KBM-7 (cell line): Measurements from ENCODE around the gene C3orf22.

Experiments used
- DNase-seq: peaks from one replicate; pipeline ENCODE4 v3.0.0-alpha.2; 2015
- in situ Hi-C: fragments of 300-500 bp; cut with MboI; formaldehyde crosslinking; loops from 2 replicates; pipeline ENCODE4 v1.14.3; 2020; ENCODE audit warnings: low sequenced_read_pairs, low pct_unique_long_range_greater_than_20kb, mixed read lengths

The C3orf22 gene

GRCh38 chr3:126501736-126502135, 57.0 kb downstream of the C3orf22 start:
- DNase-seq, result no peak
- in situ Hi-C loops, result no loop called here

- DNase-seq, result no peak
- in situ Hi-C loops, result no loop called here
Measured at GRCh38 chr3:126501054-126501453, 57.7 kb downstream of the C3orf22 start.

DNA sequence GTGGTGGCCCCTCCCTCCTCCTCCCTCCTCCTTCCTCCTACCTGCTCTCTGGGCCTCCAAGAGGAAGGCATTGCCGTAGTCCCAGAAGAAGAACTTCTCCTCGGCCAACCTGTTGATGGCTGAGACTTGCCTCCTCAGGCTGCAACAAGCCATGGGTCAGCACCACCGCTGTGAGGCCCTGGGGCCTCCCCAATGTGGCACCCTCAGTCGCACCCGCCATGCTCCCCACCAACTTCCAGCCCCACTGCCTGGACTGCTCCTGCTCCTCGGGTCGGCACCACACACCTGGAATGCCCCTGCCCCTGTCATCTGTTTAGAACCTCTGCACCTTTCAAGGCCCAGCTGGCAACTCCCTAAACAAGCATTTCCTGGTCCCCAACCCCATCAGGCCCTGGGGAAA, 58.7 kb downstream of the C3orf22 start:
- DNase-seq, result no peak
- in situ Hi-C loops, result no loop called here
